GM04504 (cell line): ENCODE measurements around the gene CGB2.
"Not testable (repeated sequence)": the region's sequence is repeated elsewhere in the genome, so short reads cannot be mapped to it uniquely, and the experiment has no call there.

Source experiments
- DNase-seq: peaks from one replicate; pipeline ENCODE4 v3.0.0-alpha.2; 2012; ENCODE audit warnings: low read depth

CGB2 gene

GRCh38 chr19:49067554-49067953 is 35.9 kb downstream of the CGB2 start:
- DNase-seq, result no peak

GRCh38 chr19:49069026-49069425 is 37.3 kb downstream of the CGB2 start:
- DNase-seq, result no peak

- no peak for DNase-seq
Measured at GRCh38 chr19:49070416-49070815, 38.7 kb downstream of the CGB2 start.

GRCh38 chr19:49071860-49072547 is 40.3 kb downstream of the CGB2 start:
- DNase-seq, result no peak

- no peak for DNase-seq
Measured at GRCh38 chr19:49073514-49074378, 42.1 kb downstream of the CGB2 start.

- not testable (repeated sequence) for DNase-seq
Measured at GRCh38 chr19:49074869-49075268, 43.2 kb downstream of the CGB2 start.

- DNase-seq, result no peak
Measured at GRCh38 chr19:49080392-49080791, 48.7 kb downstream of the CGB2 start.

GRCh38 chr19:49081273-49081672 is 49.6 kb downstream of the CGB2 start:
- DNase-seq, result no peak
